GM19238 (cell line): Measurements from ENCODE around the gene ABCD1.
"Not testable (repeated sequence)": the region's sequence is repeated elsewhere in the genome, so short reads cannot be mapped to it uniquely, and the experiment has no call there.

Experiments used
- DNase-seq: peaks from one replicate; pipeline ENCODE4 v3.0.0; 2011; ENCODE audit warnings: low spot score; ENCODE audit not compliant: insufficient read length

The ABCD1 gene

GRCh38 chrX:153733651-153734240 is 9.1 kb downstream of the ABCD1 start:
- DNase-seq = no peak

- DNase-seq = no peak
These were observed 10.2 kb downstream of the ABCD1 start for GRCh38 chrX:153734871-153735270.

- no peak for DNase-seq
These were observed 10.6 kb downstream of the ABCD1 start for GRCh38 chrX:153735274-153735673.

GRCh38 chrX:153736071-153736820 is 11.6 kb downstream of the ABCD1 start:
- no peak for DNase-seq

GRCh38 chrX:153736871-153737441 is 12.3 kb downstream of the ABCD1 start:
- no peak for DNase-seq

GRCh38 chrX:153738056-153738605 is 13.5 kb downstream of the ABCD1 start:
- no peak for DNase-seq

GRCh38 chrX:153739754-153740486 is 15.3 kb downstream of the ABCD1 start:
- no peak for DNase-seq

- DNase-seq = no peak
These were observed 16.1 kb downstream of the ABCD1 start for GRCh38 chrX:153740631-153741222.

- no peak for DNase-seq
These were observed 16.8 kb downstream of the ABCD1 start for GRCh38 chrX:153741446-153741845.

GRCh38 chrX:153742111-153742510 is 17.5 kb downstream of the ABCD1 start:
- not testable (repeated sequence) for DNase-seq

GRCh38 chrX:153742796-153743467 is 18.3 kb downstream of the ABCD1 start:
- not testable (repeated sequence) for DNase-seq

GRCh38 chrX:153743468-153744209 is 19.0 kb downstream of the ABCD1 start:
- DNase-seq = not testable (repeated sequence)

GRCh38 chrX:153744210-153745066 is 19.8 kb downstream of the ABCD1 start:
- no peak for DNase-seq

- DNase-seq = not testable (repeated sequence)
These were observed 20.4 kb downstream of the ABCD1 start for GRCh38 chrX:153745067-153745433.

GRCh38 chrX:153746359-153746758 is 21.7 kb downstream of the ABCD1 start:
- no peak for DNase-seq

GRCh38 chrX:153746991-153747390 is 22.3 kb downstream of the ABCD1 start:
- DNase-seq = not testable (repeated sequence)

- not testable (repeated sequence) for DNase-seq
These were observed 24.4 kb downstream of the ABCD1 start for GRCh38 chrX:153749017-153749416.

GRCh38 chrX:153750127-153750774 is 25.6 kb downstream of the ABCD1 start:
- no peak for DNase-seq

GRCh38 chrX:153755136-153755535 is 30.5 kb downstream of the ABCD1 start:
- no peak for DNase-seq
